Measurements from ENCODE around the gene AKAP13. TPM values are rescaled to one million over a fixed set of nuclear protein-coding genes. Genes with fewer than 3 reads are reported as not detected.

The AKAP13 gene
- total RNA-seq, 1 experiment from 2014 or later = 75.3 TPM

GRCh38 chr15:85362436-85363081, 17.8 kb upstream of the AKAP13 start:
- no peak for DNase-seq

DNA sequence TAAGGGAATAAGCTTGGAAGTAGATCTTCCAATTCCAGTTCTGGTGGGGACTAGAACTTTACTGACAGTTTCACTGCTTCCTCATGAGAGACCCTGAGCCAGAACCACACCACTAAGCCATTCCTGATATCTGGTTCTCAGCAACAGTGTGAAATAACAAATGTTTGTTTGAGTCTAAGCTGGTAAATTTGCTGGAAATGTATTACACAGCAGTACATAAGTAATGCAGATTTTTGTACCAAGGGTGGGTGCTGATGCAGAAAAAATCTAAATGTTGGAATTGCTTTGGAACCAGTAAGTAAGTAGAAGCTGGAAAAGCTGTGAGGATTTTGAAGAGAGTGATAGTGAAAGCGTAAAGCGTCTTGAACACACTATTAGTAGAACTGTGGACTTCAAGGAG, 14.4 kb upstream of the AKAP13 start:
- Histone ChIP-seq H3K27me3 (no peaks in the 10 kb centered on the region), H3K9me3 (replicated peaks) (no peaks in the 10 kb centered on the region), H3K27ac (no peak overlapping the region), H3K4me1 (no peaks in the 10 kb centered on the region; the same call in 1 of the 2 replicates), H3K36me3 (no peaks in the 10 kb centered on the region), H3K4me3 (no peak overlapping the region)
- no peak for DNase-seq

More at GRCh38 chr15:85362436-85363081, 17.8 kb upstream of the AKAP13 start:
- Histone ChIP-seq H3K36me3 (no peaks in the 10 kb centered on the region), H3K4me3 (no peak overlapping the region), H3K27ac (no peak overlapping the region), H3K4me1 (peaks cover 9% of the 10 kb centered on the region), H3K27me3 (no peaks in the 10 kb centered on the region), H3K9me3 (replicated peaks) (no peaks in the 10 kb centered on the region)

DNA sequence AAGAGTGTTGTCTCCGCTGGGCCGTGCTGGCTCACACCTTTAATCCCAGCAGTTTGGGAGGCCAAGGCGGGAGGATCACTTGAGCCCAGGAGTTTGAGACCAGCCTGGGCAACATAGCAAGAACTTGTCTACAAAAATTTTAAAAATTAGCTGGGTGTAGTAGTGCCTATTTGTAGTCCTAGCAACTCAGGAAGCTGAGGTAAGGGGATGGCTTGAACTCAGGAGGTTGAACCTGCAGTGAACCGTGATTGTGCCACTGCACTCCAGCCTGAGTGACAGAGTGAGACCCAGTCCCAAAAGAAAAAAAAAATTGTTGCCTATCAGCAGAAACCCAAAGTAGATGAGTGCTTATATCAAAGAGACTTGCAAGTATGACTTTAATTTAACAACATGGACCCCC, 12.7 kb upstream of the AKAP13 start:
- Histone ChIP-seq H3K4me1 (peaks cover 2% of the 10 kb centered on the region; the same call in 1 of the 2 replicates), H3K9me3 (replicated peaks) (no peaks in the 10 kb centered on the region), H3K27me3 (no peaks in the 10 kb centered on the region), H3K27ac (no peak overlapping the region), H3K36me3 (no peaks in the 10 kb centered on the region), H3K4me3 (no peak overlapping the region)
- DNase-seq = no peak

GRCh38 chr15:85374831-85375230, 5.6 kb upstream of the AKAP13 start:
- H3K9me3 ChIP-seq (replicated peaks) = no peaks in the 10 kb centered on the region
- H3K4me1 ChIP-seq = peaks cover 28% of the 10 kb centered on the region
- no peak overlapping the region for H3K27ac ChIP-seq
- H3K27me3 ChIP-seq = no peaks in the 10 kb centered on the region
- no peak for DNase-seq
- no peak overlapping the region for H3K4me3 ChIP-seq
- no peaks in the 10 kb centered on the region for H3K36me3 ChIP-seq

DNA sequence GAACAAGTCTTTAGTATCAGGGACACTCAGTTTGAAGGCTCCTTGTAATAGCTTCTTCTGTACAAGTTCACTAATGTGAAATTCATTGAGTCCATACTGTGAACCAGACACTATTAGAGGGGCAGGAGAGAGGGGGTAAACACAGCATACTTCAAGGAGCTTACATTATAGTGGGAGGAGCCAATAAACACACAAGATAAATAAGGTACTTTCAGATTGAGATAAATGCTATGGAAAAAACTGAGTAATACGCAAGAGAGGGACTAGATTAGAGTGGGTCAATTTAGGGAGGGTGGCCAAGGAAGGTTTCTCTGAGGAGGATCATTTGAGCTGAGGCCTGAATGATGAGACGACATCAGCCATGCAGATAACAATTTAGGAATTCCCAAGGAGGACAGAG, 3.1 kb upstream of the AKAP13 start:
- no peaks in the 10 kb centered on the region for H3K27me3 ChIP-seq
- DNase-seq = no peak
- no peaks in the 10 kb centered on the region for H3K9me3 ChIP-seq (replicated peaks)
- H3K4me1 ChIP-seq = peaks cover 28% of the 10 kb centered on the region
- H3K27ac ChIP-seq = no peak overlapping the region
- no peak overlapping the region for H3K4me3 ChIP-seq
- H3K36me3 ChIP-seq = no peaks in the 10 kb centered on the region

DNA sequence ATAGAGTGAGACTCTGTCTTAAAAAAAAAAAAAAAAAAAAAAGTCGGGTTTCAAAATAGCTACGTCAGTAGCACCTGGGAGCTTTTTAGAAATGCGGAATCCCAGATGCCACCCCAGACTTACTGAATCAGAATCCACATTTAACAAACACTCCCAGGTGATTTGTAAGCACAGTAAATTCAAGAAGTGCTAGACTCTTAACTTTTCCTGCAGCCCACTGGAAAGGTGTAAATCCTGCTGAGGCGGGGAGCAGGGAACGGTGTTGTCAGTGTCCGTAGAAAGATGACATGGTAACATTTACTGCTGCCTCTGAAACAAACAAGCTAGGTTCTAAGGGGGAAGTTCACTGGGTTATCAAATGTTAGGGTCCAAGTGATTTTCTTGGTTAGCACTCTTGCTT, 2.4 kb upstream of the AKAP13 start:
- H3K36me3 ChIP-seq = no peaks in the 10 kb centered on the region
- H3K9me3 ChIP-seq (replicated peaks) = no peaks in the 10 kb centered on the region

GRCh38 chr15:85379403-85380131, 836 bp upstream of the AKAP13 start:
- H3K27ac ChIP-seq = peak overlapping the region; percentile 6; the same call in 1 of the 2 replicates
- H3K4me3 ChIP-seq = peak overlapping the region; percentile 100

More for the DNA sequence above, 2.4 kb upstream of the AKAP13 start:
- no peak overlapping the region for H3K4me3 ChIP-seq
- no peaks in the 10 kb centered on the region for H3K27me3 ChIP-seq
- no peak for DNase-seq
- peaks cover 23% of the 10 kb centered on the region for H3K4me1 ChIP-seq
- no peak overlapping the region for H3K27ac ChIP-seq

GRCh38 chr15:85380812-85381642, 624 bp downstream of the AKAP13 start:
- Histone ChIP-seq H3K9me3 (replicated peaks) (peaks cover 3% of the 10 kb centered on the region; the same call in 1 of the 2 replicates), H3K27me3 (no peaks in the 10 kb centered on the region), H3K27ac (peak overlapping the region; percentile 82), H3K4me3 (peak overlapping the region; percentile 100), H3K36me3 (peaks cover 2% of the 10 kb centered on the region; the same call in 1 of the 2 replicates), H3K4me1 (peaks cover 20% of the 10 kb centered on the region)
- DNase-seq = peak in 1 of 2 experiments; percentile 61

More at GRCh38 chr15:85379403-85380131, 836 bp upstream of the AKAP13 start:
- peaks cover 15% of the 10 kb centered on the region for H3K4me1 ChIP-seq
- H3K36me3 ChIP-seq = no peaks in the 10 kb centered on the region; the same call in 1 of the 2 replicates
- DNase-seq = peak; percentile 19 to 52
- H3K9me3 ChIP-seq (replicated peaks) = no peaks in the 10 kb centered on the region
- H3K27me3 ChIP-seq = no peaks in the 10 kb centered on the region

GRCh38 chr15:85381850-85382751, 1.7 kb downstream of the AKAP13 start:
- Histone ChIP-seq H3K4me3 (peak overlapping the region; percentile 100), H3K36me3 (peaks cover 2% of the 10 kb centered on the region; the same call in 1 of the 2 replicates), H3K27ac (no peak overlapping the region; the same call in 1 of the 2 replicates), H3K9me3 (replicated peaks) (peaks cover 3% of the 10 kb centered on the region; the same call in 1 of the 2 replicates), H3K4me1 (peaks cover 26% of the 10 kb centered on the region), H3K27me3 (no peaks in the 10 kb centered on the region)
- DNase-seq = no peak

DNA sequence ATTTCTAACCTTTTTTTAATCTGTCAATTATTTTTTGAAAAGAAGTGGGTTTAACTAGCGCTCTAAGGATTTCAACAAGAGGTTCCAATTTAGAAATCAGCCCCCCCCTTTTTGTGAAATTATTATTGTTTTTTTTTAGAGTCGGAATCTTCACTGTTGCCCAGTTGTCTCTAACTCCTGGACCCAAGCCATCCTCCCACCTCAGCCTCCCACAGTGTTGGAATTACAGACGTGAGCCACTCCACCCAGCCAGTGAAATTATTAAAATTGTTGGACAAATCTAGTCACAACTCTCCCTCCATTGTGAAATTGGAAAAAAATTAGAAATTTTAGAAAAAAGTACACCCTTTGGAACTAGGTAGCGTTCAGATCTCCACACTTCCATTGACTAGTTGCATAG, 2.5 kb downstream of the AKAP13 start:
- Histone ChIP-seq H3K36me3 (peaks cover 2% of the 10 kb centered on the region; the same call in 1 of the 2 replicates), H3K4me1 (peaks cover 26% of the 10 kb centered on the region), H3K27ac (no peak overlapping the region), H3K4me3 (peak overlapping the region; percentile 100), H3K9me3 (replicated peaks) (peaks cover 3% of the 10 kb centered on the region; the same call in 1 of the 2 replicates), H3K27me3 (no peaks in the 10 kb centered on the region)
- DNase-seq = no peak

DNA sequence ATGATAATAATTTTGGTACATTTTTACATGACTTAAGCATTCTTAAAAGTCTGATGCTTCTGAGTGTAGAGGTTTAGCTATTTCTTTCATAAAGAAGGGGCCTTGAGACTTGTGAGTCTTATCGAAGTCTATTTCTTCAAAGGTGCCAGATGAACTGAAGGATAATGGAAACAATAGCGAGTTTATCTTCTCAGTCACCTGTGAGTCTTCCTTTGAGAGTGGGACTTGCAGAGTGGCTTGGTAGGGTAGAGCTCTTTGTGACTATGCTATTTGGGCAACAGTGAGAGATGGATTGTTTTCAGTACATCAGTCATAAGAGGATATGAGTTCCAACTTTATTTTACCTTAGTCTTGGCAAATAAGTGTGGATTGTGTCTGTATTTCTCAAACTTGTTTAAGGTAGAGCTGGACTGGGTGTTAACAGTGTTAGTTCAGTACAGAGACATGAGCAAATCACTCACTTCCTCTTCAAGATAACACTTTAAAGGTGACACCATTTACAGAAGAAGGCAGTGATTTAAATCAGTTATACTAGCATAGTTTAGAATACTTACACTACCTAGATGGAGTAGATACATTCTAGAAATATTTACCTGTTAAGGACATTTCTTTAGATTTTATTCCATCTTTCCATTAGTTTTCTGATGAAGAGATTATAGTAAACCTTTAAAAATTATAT, 3.2 kb downstream of the AKAP13 start:
- no peak for DNase-seq
- no peak overlapping the region for H3K4me3 ChIP-seq

GRCh38 chr15:85386261-85386660, 5.9 kb downstream of the AKAP13 start:
- Histone ChIP-seq H3K27ac (peak overlapping the region; percentile 68), H3K27me3 (no peaks in the 10 kb centered on the region), H3K4me1 (peaks cover 38% of the 10 kb centered on the region), H3K36me3 (peaks cover 12% of the 10 kb centered on the region; the same call in 1 of the 2 replicates), H3K9me3 (replicated peaks) (peaks cover 3% of the 10 kb centered on the region), H3K4me3 (no peak overlapping the region)
- peak; percentile 84 to 85 for DNase-seq

More for the DNA sequence above, 3.2 kb downstream of the AKAP13 start:
- peaks cover 26% of the 10 kb centered on the region for H3K4me1 ChIP-seq
- peaks cover 2% of the 10 kb centered on the region; the same call in 1 of the 2 replicates for H3K36me3 ChIP-seq
- H3K9me3 ChIP-seq (replicated peaks) = peaks cover 3% of the 10 kb centered on the region; the same call in 1 of the 2 replicates
- H3K27ac ChIP-seq = no peak overlapping the region
- H3K27me3 ChIP-seq = no peaks in the 10 kb centered on the region

All from SJCRH30 (cell line).